Measurements from ENCODE around the gene ARHGEF28. TPM values are rescaled to one million over a fixed set of nuclear protein-coding genes. Genes with fewer than 3 reads are reported as not detected.

ARHGEF28 gene
- total RNA-seq, 1 experiment from 2014 or later: 0.57 TPM

DNA sequence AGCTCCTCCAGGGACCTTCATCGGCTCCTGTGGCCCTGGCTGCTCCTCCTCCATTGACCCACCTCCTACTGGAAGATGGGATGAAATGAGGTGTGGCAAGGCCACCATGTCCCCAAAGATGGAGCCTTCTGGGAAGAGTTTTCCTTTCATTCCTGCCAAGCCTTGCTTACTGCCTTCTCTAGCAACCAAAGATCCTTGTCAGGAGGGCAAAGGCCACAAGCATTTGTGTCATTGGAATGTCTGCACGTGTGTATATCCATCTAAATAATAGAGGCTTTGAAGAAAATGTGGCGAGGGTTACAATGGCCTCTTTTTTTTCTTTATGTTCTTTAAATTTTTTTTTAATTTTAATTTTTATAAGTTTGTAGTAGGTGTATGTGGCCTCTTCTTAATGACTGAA, 313.6 kb downstream of the ARHGEF28 start:
- Mint-ChIP-seq H3K4me3 (no peak overlapping the region), H3K4me1 (peaks cover 4 to 6% of the 10 kb centered on the region in 2 experiments; a peak in 3 of 4 replicates), H3K36me3 (ENCODE audit: insufficient read depth in 1 of 3, low read depth in 3 of 3) (peaks cover 0 to 4% (median 0%) of the 10 kb centered on the region in 3 experiments; a peak in 1 of 7 replicates), H3K27me3 (ENCODE audit: low read depth) (peaks cover 2% of the 10 kb centered on the region; the same call in 1 of the 2 replicates), H3K27ac (no peak overlapping the region), H3K9me3 (peaks cover 4 to 5% of the 10 kb centered on the region in 2 experiments; a peak in 3 of 5 replicates)
- H4K91ac ChIP-seq (ENCODE audit: insufficient read length, low read depth, low read length): no peak overlapping the region
- H2BK12ac ChIP-seq (ENCODE audit: insufficient read length, low read depth, low read length): no peak overlapping the region
- H2AK5ac ChIP-seq (ENCODE audit: insufficient read length, low read length): no peak overlapping the region
- H4K20me1 ChIP-seq (ENCODE audit: control insufficient read depth, insufficient read depth, insufficient read length): no peaks in the 10 kb centered on the region
- H2BK5ac ChIP-seq (ENCODE audit: insufficient read length, low read length): no peak overlapping the region
- no peak overlapping the region for H4K5ac ChIP-seq (ENCODE audit: insufficient read length, low read depth, low read length)
- no peak overlapping the region for H3K27ac ChIP-seq (ENCODE audit: insufficient read length, low read depth, low read length)
- no peak overlapping the region for H3K23ac ChIP-seq (ENCODE audit: insufficient read length, low read depth, low read length)
- H3K79me2 ChIP-seq (ENCODE audit: insufficient read depth, low read length): no peaks in the 10 kb centered on the region
- H3K23me2 ChIP-seq (ENCODE audit: insufficient read length, low read depth, low read length, poor library complexity, severe bottlenecking): no peaks in the 10 kb centered on the region
- H3K14ac ChIP-seq (ENCODE audit: insufficient read depth, low read length): no peak overlapping the region; the same call in 1 of the 2 replicates
- no peak for DNase-seq
- H3K4me1 ChIP-seq (ENCODE audit: insufficient read depth, low read length): no peaks in the 10 kb centered on the region
- no peak overlapping the region for H3T11ph ChIP-seq (ENCODE audit: low read length)
- H3K56ac ChIP-seq (ENCODE audit: insufficient read length, low read depth, low read length): no peak overlapping the region
- no peaks in the 10 kb centered on the region for H3K27me3 ChIP-seq (ENCODE audit: insufficient read depth, low read length)
- H2BK15ac ChIP-seq (ENCODE audit: low read depth, low read length): no peak overlapping the region
- no peaks in the 10 kb centered on the region for H3K9me3 ChIP-seq (ENCODE audit: control insufficient read depth, low read depth, low read length)
- no peak overlapping the region for H3K18ac ChIP-seq (ENCODE audit: insufficient read length, low read depth, low read length)
- H3K4ac ChIP-seq (ENCODE audit: low read depth, low read length): no peak overlapping the region
- no peak overlapping the region for H2BK20ac ChIP-seq (ENCODE audit: low read depth, low read length, poor library complexity, severe bottlenecking)
- no CpG with 5 or more reads among the region's 3 CpGs for WGBS (ENCODE audit: extremely low coverage, insufficient read length, low lambda C conversion rate)
- no peak overlapping the region for H3K9ac ChIP-seq (ENCODE audit: extremely low read depth, insufficient read length, low read length)
- no peak overlapping the region for H4K8ac ChIP-seq (replicated peaks; ENCODE audit: insufficient read length, low read depth, low read length)
- no peak overlapping the region for H2BK120ac ChIP-seq (ENCODE audit: low read depth, low read length, poor library complexity, severe bottlenecking)
- H3K4me2 ChIP-seq (ENCODE audit: insufficient read depth, insufficient read length, low read length): no peak overlapping the region
- no peak for TF ChIP-seq CTCF (conservative IDR thresholded peaks at IDR 0.05)
- no peak overlapping the region for H2AFZ ChIP-seq (ENCODE audit: low read length)
- H3K79me1 ChIP-seq (ENCODE audit: insufficient read depth, low read depth, low read length, poor library complexity, severe bottlenecking): no peaks in the 10 kb centered on the region
